SK-N-MC (cell line): ENCODE measurements around the gene ATG3.

Experiments used
- EZH2 ChIP-seq: fragments of 200-600 bp; sonication (generic); IDR thresholded peaks from one replicate; pipeline ENCODE4 v1.6.1; 2017; ENCODE audit warnings: antibody characterized with exemption
- FOXP2 ChIP-seq: optimal IDR thresholded peaks from 2 replicates; pipeline ENCODE3; 2011; ENCODE audit warnings: mild to moderate bottlenecking, moderate library complexity; ENCODE audit not compliant: insufficient read depth; ENCODE audit errors: extremely low read length, control extremely low read depth
- POLR2AphosphoS5 ChIP-seq: IDR thresholded peaks from 2 replicates; pipeline ENCODE4 v1.6.1; 2012; ENCODE audit warnings: mild to moderate bottlenecking, low read depth, low read length, borderline replicate concordance

DNA sequence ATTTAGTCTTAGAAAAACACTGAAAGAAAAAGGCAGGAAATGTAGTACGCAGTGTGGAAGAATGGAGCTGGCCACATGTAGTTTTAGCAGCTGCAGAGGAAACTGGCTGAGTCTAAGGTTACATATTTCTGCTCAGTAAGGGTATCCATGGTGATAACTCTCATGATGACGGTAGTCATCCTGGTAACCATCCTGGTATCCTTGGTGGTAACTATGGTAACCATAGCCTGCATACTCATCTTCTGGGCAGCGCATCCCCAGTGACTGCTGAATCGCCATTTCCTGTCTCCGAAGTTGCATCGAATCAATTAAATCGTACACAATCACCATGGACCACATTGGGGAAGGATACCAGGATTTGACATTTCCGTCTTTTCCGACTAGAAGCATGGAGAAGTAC, 43.5 kb upstream of the ATG3 start:
- TF ChIP-seq EZH2 = no peak
- no peak for TF ChIP-seq POLR2AphosphoS5
- TF ChIP-seq FOXP2 = no peak
